HG02571 (cell line): ENCODE data around the gene TRIM7.
A peak's percentile ranks its signal among the peaks of the same experiment; 100 is the strongest.
"Not testable (repeated sequence)": the region's sequence is repeated elsewhere in the genome, so short reads cannot be mapped to it uniquely, and the experiment has no call there.

Experiments used
- ATAC-seq: cut with Tn5 transposase; IDR thresholded peaks from one replicate; pipeline ENCODE4 v1.9.1; 2021; ENCODE audit warnings: mild to moderate bottlenecking, moderate library complexity; ENCODE audit not compliant: unreplicated experiment

TRIM7 gene

GRCh38 chr5:181173420-181174342 lies 31.3 kb downstream of the TRIM7 start:
- ATAC-seq: no peak

- ATAC-seq: no peak
Observed at GRCh38 chr5:181173027-181173419, 32.0 kb downstream of the TRIM7 start.

- ATAC-seq: no peak
Observed at GRCh38 chr5:181171782-181172181, 33.2 kb downstream of the TRIM7 start.

- no peak for ATAC-seq
Observed at GRCh38 chr5:181170996-181171395, 34.0 kb downstream of the TRIM7 start.

GRCh38 chr5:181170237-181170825 lies 34.7 kb downstream of the TRIM7 start:
- ATAC-seq: no peak

GRCh38 chr5:181169459-181170236 lies 35.3 kb downstream of the TRIM7 start:
- not testable (repeated sequence) for ATAC-seq

GRCh38 chr5:181168595-181169118 lies 36.3 kb downstream of the TRIM7 start:
- no peak for ATAC-seq

- ATAC-seq: no peak
Observed at GRCh38 chr5:181167814-181168488, 37.0 kb downstream of the TRIM7 start.

- ATAC-seq: no peak
Observed at GRCh38 chr5:181166812-181167733, 37.9 kb downstream of the TRIM7 start.

- no peak for ATAC-seq
Observed at GRCh38 chr5:181164076-181164952, 40.7 kb downstream of the TRIM7 start.

- ATAC-seq: no peak
Observed at GRCh38 chr5:181163487-181164075, 41.4 kb downstream of the TRIM7 start.

GRCh38 chr5:181161534-181162175 lies 43.3 kb downstream of the TRIM7 start:
- no peak for ATAC-seq

- ATAC-seq: not testable (repeated sequence)
Observed at GRCh38 chr5:181160755-181161533, 44.1 kb downstream of the TRIM7 start.

GRCh38 chr5:181160152-181160754 lies 44.7 kb downstream of the TRIM7 start:
- peak; percentile 42 for ATAC-seq

- ATAC-seq: peak; percentile 73
Observed at GRCh38 chr5:181159286-181160151, 45.5 kb downstream of the TRIM7 start.

GRCh38 chr5:181158869-181159268 lies 46.1 kb downstream of the TRIM7 start:
- ATAC-seq: no peak
